ENCODE measurements around the gene DENND4B.

Gene DENND4B

DNA sequence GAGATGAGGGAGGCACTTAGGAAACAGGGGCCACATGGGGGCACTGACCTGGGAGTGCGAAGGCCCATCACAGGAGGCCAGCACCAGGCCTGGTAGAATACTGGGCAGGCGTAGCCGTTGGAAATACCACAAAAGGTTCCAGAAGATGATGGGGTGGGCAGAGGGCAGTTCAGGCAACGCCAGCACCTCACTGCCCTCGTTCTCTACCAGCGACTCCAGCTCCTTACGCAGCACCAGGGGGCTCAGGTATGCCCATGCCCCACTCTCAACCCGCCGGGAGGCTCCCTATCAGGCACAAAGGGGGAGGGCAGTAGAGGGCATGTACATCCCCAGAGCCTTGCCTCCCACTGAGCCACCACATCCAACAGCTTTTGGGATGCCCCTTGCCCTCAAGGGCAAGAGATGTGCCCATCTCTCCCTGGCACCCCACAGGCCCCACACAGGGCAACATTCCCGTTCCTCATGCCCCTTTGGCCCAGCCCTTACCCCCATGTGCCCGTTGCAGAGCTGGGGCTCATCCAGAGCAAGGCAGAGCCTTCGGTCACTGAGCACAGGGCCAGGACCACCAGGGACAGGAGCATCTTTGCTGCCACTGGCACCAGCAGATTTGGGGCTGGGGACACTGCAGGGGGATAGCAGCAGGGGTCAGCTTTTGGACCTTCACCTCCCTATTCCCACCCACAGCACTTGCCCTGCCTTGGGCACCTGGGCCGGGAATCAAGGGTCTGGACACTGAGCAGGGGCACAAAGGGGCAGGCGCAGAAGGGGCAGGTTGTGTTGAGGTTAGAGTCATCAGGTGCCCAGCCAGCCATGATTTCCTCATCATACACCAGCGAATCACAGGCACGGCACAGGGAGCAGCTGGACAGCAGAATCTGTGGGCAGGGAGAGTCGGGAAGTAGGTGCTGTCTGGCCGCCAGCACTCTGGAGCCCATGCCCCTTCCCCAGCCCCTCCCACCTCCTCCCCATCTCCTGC, 14.1 kb downstream of the DENND4B start:
- Mint-ChIP-seq H3K9me3 (no peaks in the 10 kb centered on the region), H3K27ac (peak overlapping the region; percentile 81), H3K4me3 (no peak overlapping the region), H3K27me3 (no peaks in the 10 kb centered on the region), H3K36me3 (peaks cover 51 to 62% of the 10 kb centered on the region in 2 donors), H3K4me1 (peaks cover 25 to 33% of the 10 kb centered on the region in 2 donors)
- no peak for DNase-seq
- ATAC-seq (replicated peaks) = no peak

DNA sequence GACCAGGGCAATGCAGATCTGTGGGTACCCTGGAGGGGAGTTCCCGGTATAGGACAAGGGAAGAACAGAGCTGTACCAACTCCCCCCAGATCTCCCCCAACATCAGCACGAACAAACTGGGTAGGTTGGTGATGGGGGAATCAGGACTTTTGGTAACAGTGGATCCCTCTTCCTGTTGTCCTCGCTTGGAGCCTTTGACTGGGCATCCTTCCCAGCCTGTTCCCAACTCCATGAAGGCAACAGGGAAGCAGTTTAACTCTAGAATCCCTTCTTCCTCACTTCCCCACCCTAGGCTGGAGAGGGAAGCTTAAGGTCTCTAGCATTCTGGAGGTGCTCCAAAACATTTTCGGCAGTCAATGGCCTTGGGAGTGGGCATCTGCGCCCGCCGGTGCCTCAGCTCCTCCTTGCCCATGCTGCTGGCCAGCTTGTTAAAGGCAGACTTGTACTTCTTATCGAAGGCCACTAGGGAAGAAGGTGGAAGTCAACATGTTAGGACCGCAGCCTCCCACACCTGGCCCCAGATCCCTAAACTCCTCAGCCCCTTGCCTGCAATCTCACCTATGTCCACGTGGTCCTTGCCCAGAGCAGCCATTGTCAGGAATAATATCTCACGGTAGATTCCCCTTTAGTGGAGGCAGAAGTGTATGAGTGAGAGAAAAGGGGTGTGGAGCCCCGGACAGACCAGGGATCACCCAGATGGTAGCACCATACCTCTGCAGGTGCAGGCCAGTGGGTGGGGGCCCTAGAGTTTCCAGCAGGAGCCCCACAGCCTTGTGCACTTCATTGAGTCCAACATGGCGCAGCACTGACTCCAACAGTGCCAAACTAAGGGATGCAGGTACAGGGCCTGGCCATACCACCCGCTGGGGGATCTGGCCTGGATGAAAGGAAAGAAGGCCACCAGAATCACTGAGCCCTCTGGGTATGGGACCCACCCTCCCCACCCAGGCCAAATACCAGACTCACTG, 16.3 kb downstream of the DENND4B start:
- H3K4me3 Mint-ChIP-seq = no peak overlapping the region
- H3K36me3 Mint-ChIP-seq = peaks cover 36 to 48% of the 10 kb centered on the region in 2 donors
- H3K27ac Mint-ChIP-seq = peak overlapping the region; percentile 25
- DNase-seq = no peak
- no peaks in the 10 kb centered on the region for H3K9me3 Mint-ChIP-seq
- H3K4me1 Mint-ChIP-seq = peaks cover 19 to 33% of the 10 kb centered on the region in 2 donors
- no peaks in the 10 kb centered on the region for H3K27me3 Mint-ChIP-seq
- no peak for ATAC-seq (replicated peaks)

DNA sequence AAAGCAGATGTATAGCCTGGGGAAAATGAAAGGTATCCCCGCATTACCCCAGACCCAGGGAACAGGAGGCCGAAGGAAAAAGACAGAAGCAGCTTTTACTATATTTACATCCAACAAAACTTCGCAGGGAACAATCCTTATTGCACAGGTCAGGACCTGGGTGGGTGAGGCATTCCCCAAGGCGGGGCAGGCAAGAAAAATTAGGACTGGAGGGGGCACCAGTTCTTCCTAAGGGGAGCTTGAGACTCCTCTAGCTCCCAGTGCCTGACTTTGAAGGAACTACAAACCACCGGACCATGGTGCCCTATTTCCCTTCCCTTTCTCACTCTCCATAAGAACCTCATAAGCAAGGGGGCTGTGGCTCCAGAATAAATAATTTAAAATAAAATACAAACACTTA, 17.1 kb downstream of the DENND4B start:
- Mint-ChIP-seq H3K9me3 (no peaks in the 10 kb centered on the region), H3K27ac (peak overlapping the region; percentile 95), H3K27me3 (no peaks in the 10 kb centered on the region), H3K4me1 (peaks cover 18 to 30% of the 10 kb centered on the region in 2 donors), H3K4me3 (no peak overlapping the region), H3K36me3 (peaks cover 31 to 41% of the 10 kb centered on the region in 2 donors)
- ATAC-seq (replicated peaks) = no peak
- DNase-seq = no peak

DNA sequence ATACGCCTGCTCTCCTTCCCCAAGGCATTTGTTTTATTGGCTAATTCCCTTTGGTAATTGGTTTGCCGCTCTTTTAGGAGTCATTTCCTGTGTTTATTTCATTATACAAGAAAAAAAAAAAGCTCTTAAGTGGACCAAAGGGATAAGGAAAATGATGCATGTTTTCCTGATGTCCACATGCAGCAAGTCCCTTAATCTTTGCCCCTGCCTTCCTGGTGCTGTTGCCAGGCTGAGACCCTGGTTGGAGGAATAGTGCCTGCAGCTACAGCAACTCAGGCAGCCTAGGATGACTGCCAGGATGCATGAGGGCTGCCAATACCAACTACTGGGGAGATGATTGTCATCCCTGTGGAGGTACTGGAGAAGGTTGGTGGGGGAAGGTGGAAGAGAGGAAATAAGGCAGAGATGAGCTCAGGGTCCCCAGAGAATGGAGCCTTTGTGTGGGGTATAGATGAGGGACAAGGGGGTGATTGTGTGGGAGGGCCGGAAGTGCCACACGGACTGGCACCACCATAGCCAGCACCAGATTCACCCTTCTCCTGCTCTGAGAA, 17.7 kb downstream of the DENND4B start:
- Mint-ChIP-seq H3K9me3 (no peaks in the 10 kb centered on the region), H3K27me3 (no peaks in the 10 kb centered on the region), H3K27ac (peak overlapping the region; percentile 95), H3K4me3 (no peak overlapping the region), H3K36me3 (peaks cover 26 to 38% of the 10 kb centered on the region in 2 donors), H3K4me1 (peaks cover 16 to 32% of the 10 kb centered on the region in 2 donors)
- DNase-seq (no peak), ATAC-seq (replicated peaks) (no peak)

DNA sequence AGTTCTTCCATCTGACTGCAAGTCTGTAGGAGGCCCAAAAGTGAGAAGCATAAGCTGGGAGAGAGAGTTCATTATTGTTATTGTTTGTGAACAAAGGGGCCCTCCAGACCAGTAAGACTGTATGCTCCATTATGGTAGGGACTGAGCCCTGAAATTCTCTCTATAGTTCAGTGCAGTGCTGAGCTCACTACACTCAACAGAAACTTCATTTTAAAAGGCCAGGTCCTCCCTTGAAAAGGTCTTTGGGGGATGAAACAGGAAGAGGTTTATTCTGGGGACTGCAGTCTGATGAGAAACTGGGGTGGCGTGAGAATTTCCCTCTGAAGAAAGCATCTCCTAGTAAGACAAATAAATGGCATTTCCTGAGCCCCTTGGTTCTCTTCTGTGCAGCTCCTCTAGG, 18.3 kb downstream of the DENND4B start:
- peak in 1 of 2 donors; percentile 69 for ATAC-seq (replicated peaks)

DNA sequence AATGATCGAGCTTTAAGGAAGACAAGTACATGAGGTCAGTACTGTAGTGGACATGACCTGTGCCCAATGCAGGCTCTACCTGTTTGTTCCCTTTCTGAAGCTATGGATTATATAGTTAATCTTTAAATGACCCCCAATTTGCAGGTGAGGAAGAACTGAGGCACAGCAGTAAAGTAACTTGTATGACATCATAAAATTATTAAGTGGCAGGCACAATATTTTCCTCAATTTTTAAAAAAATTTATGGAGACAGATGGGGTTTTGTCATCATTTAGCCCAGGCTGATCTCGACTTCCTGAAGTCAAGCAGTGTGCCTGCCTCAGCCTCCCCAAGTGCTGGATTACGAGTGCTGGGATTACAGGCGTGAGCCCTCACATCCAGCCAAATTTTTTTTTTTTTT, 20.1 kb downstream of the DENND4B start:
- no peak for ATAC-seq (replicated peaks)
- Mint-ChIP-seq H3K4me3 (no peak overlapping the region), H3K4me1 (peaks cover 19 to 25% of the 10 kb centered on the region in 2 donors), H3K9me3 (no peaks in the 10 kb centered on the region), H3K36me3 (peaks cover 20 to 31% of the 10 kb centered on the region in 2 donors), H3K27ac (no peak overlapping the region), H3K27me3 (no peaks in the 10 kb centered on the region)
- no peak for DNase-seq

More for the DNA sequence above, 18.3 kb downstream of the DENND4B start:
- Mint-ChIP-seq H3K4me1 (peaks cover 16 to 32% of the 10 kb centered on the region in 2 donors), H3K4me3 (peak overlapping the region in 1 of 2 donors; percentile 39), H3K27me3 (no peaks in the 10 kb centered on the region), H3K36me3 (peaks cover 24 to 36% of the 10 kb centered on the region in 2 donors), H3K9me3 (no peaks in the 10 kb centered on the region), H3K27ac (peak overlapping the region; percentile 95)
- DNase-seq = no peak

DNA sequence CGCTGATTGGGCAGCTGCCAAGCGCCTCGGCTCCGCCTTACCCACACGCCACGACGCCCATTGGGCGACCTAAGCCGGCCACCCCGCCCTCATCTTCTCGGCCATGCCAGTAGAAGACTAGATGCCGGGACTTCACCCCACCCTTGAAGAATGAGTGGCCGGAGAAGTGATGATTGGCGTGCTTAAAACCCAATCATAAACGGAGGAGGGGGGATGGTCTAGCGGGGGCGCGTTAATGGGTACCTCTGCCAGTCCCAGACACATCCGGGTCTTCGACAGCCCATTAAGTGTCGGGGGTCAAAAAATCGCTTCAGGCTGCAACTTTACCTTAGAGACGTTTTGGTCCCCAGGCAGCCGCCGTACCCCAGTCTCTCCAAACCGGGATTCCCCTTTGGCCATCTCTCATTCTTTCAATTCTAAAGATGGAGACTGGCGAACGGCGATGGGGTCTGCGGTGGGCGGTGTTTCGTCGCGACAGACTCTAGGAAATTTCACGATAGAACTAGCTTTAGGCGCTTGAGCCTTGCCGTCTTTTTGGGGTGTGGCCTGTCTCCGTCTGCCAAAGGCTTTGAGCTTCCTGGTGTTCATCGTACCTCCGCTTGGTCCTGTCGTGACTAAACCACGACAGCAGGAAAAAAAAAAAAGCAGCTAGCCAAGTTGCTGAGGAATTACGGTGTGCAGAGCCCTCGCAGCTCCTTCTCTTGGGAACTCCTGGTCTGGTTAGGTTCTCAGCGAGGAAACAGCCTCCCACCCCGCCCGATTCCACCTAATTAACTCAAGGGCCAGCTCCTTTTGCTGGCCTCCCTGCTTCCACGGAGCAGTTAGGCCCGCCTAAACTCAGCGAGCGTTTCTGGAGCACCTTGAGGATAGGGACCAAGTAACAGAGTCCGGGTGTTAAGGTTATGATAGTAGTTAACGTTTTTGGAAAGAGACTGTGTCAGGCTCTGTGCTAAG, 23.3 kb downstream of the DENND4B start, which contains the start of gene GATAD2B:
TSS of gene GATAD2B (minus strand) at position 1 of the 954 bp plus-strand sequence. CDS start 94,625 bp downstream, outside the sequence.
- Mint-ChIP-seq H3K27me3 (no peaks in the 10 kb centered on the region), H3K9me3 (no peaks in the 10 kb centered on the region), H3K4me1 (peaks cover 25 to 44% of the 10 kb centered on the region in 2 donors), H3K27ac (peak within 1 kb of the TSS; percentile 99), H3K36me3 (peaks cover 7 to 20% of the 10 kb centered on the region in 2 donors), H3K4me3 (peak within 1 kb of the TSS; percentile 84 to 98)
- ATAC-seq (replicated peaks) = peak; percentile 92 to 94
- peak; percentile 100 for DNase-seq

DNA sequence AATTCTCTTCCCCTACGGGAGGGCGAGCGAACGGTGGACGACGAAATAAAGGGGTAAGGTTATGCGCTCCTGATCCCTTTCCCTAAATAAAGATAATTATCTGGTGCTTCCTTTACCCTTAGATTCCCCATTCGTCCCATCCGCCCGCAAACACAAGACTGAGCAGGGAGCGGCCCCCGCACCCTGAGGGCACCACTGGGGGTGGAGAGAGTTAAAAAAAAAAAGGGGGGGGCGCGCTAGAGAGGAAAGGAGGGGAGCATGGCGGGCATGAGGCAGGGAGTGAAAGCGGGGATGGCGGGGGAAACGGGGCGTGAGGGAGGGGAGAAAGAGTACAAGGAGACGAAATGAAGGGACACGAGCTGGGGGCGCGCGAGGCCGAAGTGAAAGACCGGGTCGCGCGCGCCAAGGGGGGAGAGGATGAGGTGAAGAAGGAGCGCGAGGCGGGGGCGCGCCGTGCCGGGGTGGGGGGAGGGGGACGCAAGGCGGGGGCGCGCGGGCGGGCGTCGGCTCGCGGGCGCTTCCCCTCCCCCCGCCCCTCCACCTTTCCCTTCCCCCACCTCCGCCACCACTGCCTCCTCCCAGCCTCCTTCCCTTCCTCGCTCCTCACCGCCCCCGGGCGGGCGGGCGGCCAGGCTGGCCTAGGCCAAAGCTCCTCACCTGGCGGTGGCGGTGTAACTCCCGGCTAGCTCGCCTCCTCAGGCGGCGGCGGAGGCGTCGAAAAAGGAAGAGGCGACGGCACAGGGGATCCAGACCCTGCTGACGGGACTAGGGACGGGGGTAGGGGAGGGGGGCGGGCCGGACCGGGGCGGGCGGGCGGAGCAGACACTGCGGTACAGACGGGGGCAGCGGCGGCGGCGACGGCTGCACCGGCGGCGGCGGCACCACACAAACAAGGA, 24.2 kb downstream of the DENND4B start:
- H3K9me3 Mint-ChIP-seq = no peaks in the 10 kb centered on the region
- DNase-seq (no peak), ATAC-seq (replicated peaks) (peak; percentile 30)
- H3K4me1 Mint-ChIP-seq = peaks cover 26 to 48% of the 10 kb centered on the region in 2 donors
- no peaks in the 10 kb centered on the region for H3K27me3 Mint-ChIP-seq
- peaks cover 11 to 21% of the 10 kb centered on the region in 2 donors for H3K36me3 Mint-ChIP-seq
- H3K4me3 Mint-ChIP-seq = peak overlapping the region; percentile 84 to 98
- peak overlapping the region; percentile 99 for H3K27ac Mint-ChIP-seq

DNA sequence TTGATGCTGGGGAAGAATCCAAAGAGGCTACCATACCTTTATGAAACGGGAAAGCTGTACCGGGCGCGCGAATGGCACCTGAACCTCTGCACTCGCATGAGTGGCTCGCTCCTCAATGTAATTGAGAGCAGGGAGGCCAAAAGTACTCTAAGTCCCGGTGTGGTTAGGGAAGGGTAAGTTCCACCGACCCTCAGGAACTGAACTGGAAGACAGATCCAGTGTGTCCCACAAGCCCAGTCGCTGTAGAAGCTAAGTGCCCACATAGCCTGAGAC, 24.8 kb downstream of the DENND4B start:
- no peaks in the 10 kb centered on the region for H3K27me3 Mint-ChIP-seq
- no peaks in the 10 kb centered on the region for H3K9me3 Mint-ChIP-seq
- DNase-seq (no peak), ATAC-seq (replicated peaks) (no peak)
- peaks cover 11 to 21% of the 10 kb centered on the region in 2 donors for H3K36me3 Mint-ChIP-seq
- peak overlapping the region; percentile 99 for H3K27ac Mint-ChIP-seq
- H3K4me1 Mint-ChIP-seq = peaks cover 26 to 49% of the 10 kb centered on the region in 2 donors
- H3K4me3 Mint-ChIP-seq = peak overlapping the region; percentile 84 to 98

DNA sequence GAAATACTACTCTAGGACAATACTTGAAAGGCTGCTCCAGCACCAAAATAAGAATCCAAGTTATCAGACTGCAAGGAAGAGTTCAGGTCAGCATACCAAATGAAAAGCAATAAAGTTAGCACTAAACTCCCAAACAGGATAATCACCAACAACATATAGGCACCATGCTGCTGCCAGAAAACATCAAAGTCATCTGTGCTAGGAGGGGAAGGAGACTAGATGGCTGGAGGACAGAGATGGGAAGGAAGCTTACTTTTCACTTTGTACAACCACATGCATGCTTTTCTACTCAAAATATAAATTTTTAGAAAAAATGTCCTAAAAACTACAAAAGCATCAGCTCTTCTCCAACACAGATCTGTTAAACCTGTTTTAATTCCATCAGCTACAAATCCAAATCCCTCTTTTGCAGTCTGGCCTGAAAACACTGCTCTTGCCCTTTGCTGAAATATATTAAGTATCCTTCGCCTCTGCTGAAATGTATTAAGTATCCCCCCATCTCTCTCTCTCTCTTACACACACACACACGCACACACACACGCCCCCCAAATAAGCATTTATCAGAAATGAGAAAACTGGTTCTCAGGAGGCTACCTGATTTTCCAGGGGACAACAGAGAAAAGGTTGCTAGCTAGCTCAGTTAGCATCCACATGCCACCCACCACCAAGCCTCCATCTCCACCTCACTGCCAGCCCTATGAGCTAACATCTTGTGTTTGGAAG, 25.3 kb downstream of the DENND4B start:
- no peaks in the 10 kb centered on the region for H3K9me3 Mint-ChIP-seq
- H3K4me1 Mint-ChIP-seq = peaks cover 27 to 52% of the 10 kb centered on the region in 2 donors
- H3K27me3 Mint-ChIP-seq = no peaks in the 10 kb centered on the region
- DNase-seq = no peak
- peak overlapping the region; percentile 84 to 98 for H3K4me3 Mint-ChIP-seq
- peaks cover 12 to 23% of the 10 kb centered on the region in 2 donors for H3K36me3 Mint-ChIP-seq
- no peak for ATAC-seq (replicated peaks)
- H3K27ac Mint-ChIP-seq = peak overlapping the region; percentile 99

DNA sequence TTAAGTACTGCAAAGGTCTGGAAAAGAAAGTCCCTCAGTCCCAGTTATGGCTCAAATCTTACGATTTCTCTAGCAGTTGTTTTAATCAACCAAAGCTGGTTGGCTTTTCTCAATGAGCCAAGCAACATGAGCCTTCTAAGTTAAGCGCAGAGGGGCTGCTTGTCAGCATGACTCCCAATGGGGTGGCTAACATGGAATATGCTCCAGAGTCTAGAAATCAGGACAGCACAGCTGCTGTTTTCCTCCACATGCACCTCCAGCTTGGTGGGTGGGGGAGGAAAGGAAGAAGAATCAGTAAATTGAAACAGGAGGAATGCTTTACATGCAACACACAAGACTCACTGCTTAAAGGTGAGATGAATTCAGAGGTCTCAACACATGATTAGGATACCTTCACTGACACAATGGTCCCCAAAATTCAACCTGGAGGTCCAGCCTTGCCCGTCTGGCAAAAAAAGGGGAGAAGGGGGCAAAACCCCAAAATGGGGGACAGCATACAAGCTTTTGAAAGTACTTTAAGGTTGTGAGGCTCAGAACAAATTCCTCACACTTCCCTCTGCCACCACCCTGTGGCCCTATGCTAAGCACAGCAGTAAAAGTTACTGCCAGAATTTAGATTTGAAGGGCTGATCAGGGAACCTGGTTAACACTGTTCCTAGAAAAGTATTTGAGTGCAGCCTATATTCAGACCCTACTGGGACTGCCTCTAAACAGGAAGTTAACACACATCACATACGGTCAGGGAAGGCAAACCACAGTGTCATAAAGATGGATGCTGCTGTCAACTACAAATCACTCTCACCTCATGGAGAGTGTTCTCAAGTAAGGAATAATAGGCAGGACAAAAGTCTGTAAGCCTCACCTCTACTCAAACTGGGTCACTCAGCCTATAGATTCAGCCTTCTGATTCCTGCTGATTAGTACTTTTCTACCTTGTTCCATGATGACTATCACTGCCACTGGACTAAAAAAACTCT, 26.4 kb downstream of the DENND4B start:
- no peaks in the 10 kb centered on the region for H3K27me3 Mint-ChIP-seq
- peak overlapping the region; percentile 14 for H3K27ac Mint-ChIP-seq
- H3K4me1 Mint-ChIP-seq = peaks cover 29 to 61% of the 10 kb centered on the region in 2 donors
- ATAC-seq (replicated peaks) (no peak), DNase-seq (no peak)
- H3K4me3 Mint-ChIP-seq = peak overlapping the region; percentile 69 to 98
- no peaks in the 10 kb centered on the region for H3K9me3 Mint-ChIP-seq
- H3K36me3 Mint-ChIP-seq = peaks cover 17 to 27% of the 10 kb centered on the region in 2 donors

Data from stimulated activated naive B cell treated with anti-CD40 and anti-IgM and Interleukin-4, amounts not matched to agents 10 μg/mL and 1 μg/mL and 100 μg/mL, for 72 hours (primary cell).